Osteocyte (in vitro differentiated cells): ENCODE measurements around the gene TMPRSS7. TPM values are rescaled to one million over a fixed set of nuclear protein-coding genes. Genes with fewer than 3 reads are reported as not detected.
"Not testable (repeated sequence)": the region's sequence is repeated elsewhere in the genome, so short reads cannot be mapped to it uniquely, and the experiment has no call there.

ENCODE experiments used
- DNase-seq: peaks from one replicate; pipeline ENCODE4 v3.0.0; 2021; ENCODE audit warnings: mixed read lengths; ENCODE audit not compliant: unreplicated experiment; ENCODE audit errors: extremely low spot score
- H3K27ac Mint-ChIP-seq: one replicate; pipeline ENCODE4 v1.8.0; 2021; ENCODE audit warnings: mild to moderate bottlenecking, mixed read lengths; ENCODE audit not compliant: unreplicated experiment
- H3K27me3 Mint-ChIP-seq: one replicate; pipeline ENCODE4 v1.8.0; 2021; ENCODE audit warnings: mixed read lengths; ENCODE audit not compliant: unreplicated experiment
- H3K36me3 Mint-ChIP-seq: one replicate; pipeline ENCODE4 v1.8.0; 2021; ENCODE audit warnings: mixed read lengths; ENCODE audit not compliant: unreplicated experiment
- H3K4me1 Mint-ChIP-seq: one replicate; pipeline ENCODE4 v1.8.0; 2021; ENCODE audit warnings: mixed read lengths; ENCODE audit not compliant: unreplicated experiment
- H3K4me3 Mint-ChIP-seq: one replicate; pipeline ENCODE4 v1.8.0; 2021; ENCODE audit warnings: mild to moderate bottlenecking, moderate library complexity, mixed read lengths; ENCODE audit not compliant: unreplicated experiment
- H3K9me3 Mint-ChIP-seq: one replicate; pipeline ENCODE4 v1.8.0; 2021; ENCODE audit warnings: mixed read lengths; ENCODE audit not compliant: unreplicated experiment
- CTCF ChIP-seq: fragments of 200-600 bp; sonication (generic); IDR thresholded peaks from 2 replicates; pipeline ENCODE4 v1.5.0; 2021; ENCODE audit warnings: antibody characterized with exemption, mild to moderate bottlenecking, moderate library complexity
- total RNA-seq: library from RNA; stranded (reverse); gene quantifications from 2 replicates; pipeline ENCODE4 v1.2.1, GENCODE V29; 2021

The TMPRSS7 gene
- total RNA-seq, 1 donor from 2014 or later, result not detected

DNA sequence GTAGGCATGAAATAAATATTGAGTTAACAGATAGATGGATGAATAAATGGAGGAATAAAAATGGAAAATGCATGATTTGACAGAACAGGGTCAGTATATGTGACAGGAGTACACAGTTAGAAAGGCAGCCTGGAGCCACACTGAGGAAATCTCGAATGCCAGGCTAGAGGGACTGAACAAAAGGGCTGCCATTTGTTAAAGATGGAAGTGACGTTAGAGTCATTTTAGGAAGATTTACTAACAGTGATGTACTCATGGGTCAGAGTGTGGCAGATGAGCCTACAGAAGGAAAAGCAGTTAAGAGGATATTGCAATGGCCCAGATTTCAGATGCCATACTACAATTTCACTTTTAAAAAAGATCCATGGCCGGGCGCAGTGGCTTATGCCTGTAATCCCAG, 7.4 kb upstream of the TMPRSS7 start:
- DNase-seq, result no peak
- peaks cover under 1% of the 10 kb centered on the region for H3K9me3 Mint-ChIP-seq
- TF ChIP-seq CTCF, result no peak
- no peaks in the 10 kb centered on the region for H3K4me1 Mint-ChIP-seq
- no peak overlapping the region for H3K4me3 Mint-ChIP-seq
- no peaks in the 10 kb centered on the region for H3K27me3 Mint-ChIP-seq
- H3K36me3 Mint-ChIP-seq, result no peaks in the 10 kb centered on the region
- no peak overlapping the region for H3K27ac Mint-ChIP-seq

- TF ChIP-seq CTCF, result no peak
- Mint-ChIP-seq H3K27me3 (no peaks in the 10 kb centered on the region), H3K4me1 (no peaks in the 10 kb centered on the region), H3K36me3 (no peaks in the 10 kb centered on the region), H3K4me3 (no peak overlapping the region), H3K27ac (no peak overlapping the region), H3K9me3 (no peaks in the 10 kb centered on the region)
- no peak for DNase-seq
Measured at GRCh38 chr3:112027826-112028225, 6.7 kb upstream of the TMPRSS7 start.

GRCh38 chr3:112030901-112031300, 3.6 kb upstream of the TMPRSS7 start:
- no peak for TF ChIP-seq CTCF
- Mint-ChIP-seq H3K4me3 (no peak overlapping the region), H3K36me3 (no peaks in the 10 kb centered on the region), H3K27me3 (no peaks in the 10 kb centered on the region), H3K4me1 (no peaks in the 10 kb centered on the region), H3K9me3 (no peaks in the 10 kb centered on the region), H3K27ac (no peak overlapping the region)
- DNase-seq, result no peak

- no peak overlapping the region for H3K4me3 Mint-ChIP-seq
- TF ChIP-seq CTCF, result no peak
- no peaks in the 10 kb centered on the region for H3K4me1 Mint-ChIP-seq
- no peaks in the 10 kb centered on the region for H3K36me3 Mint-ChIP-seq
- H3K27me3 Mint-ChIP-seq, result no peaks in the 10 kb centered on the region
- no peak overlapping the region for H3K27ac Mint-ChIP-seq
- no peaks in the 10 kb centered on the region for H3K9me3 Mint-ChIP-seq
- no peak for DNase-seq
Measured at GRCh38 chr3:112032098-112032731, 2.3 kb upstream of the TMPRSS7 start.

- H3K27me3 Mint-ChIP-seq, result no peaks in the 10 kb centered on the region
- no peak overlapping the region for H3K4me3 Mint-ChIP-seq
- peaks cover 5% of the 10 kb centered on the region for H3K9me3 Mint-ChIP-seq
- DNase-seq, result no peak
- no peak for TF ChIP-seq CTCF
- H3K4me1 Mint-ChIP-seq, result peaks cover 1% of the 10 kb centered on the region
- H3K27ac Mint-ChIP-seq, result no peak overlapping the region
- no peaks in the 10 kb centered on the region for H3K36me3 Mint-ChIP-seq
Measured at GRCh38 chr3:112035241-112035640, 705 bp downstream of the TMPRSS7 start.

DNA sequence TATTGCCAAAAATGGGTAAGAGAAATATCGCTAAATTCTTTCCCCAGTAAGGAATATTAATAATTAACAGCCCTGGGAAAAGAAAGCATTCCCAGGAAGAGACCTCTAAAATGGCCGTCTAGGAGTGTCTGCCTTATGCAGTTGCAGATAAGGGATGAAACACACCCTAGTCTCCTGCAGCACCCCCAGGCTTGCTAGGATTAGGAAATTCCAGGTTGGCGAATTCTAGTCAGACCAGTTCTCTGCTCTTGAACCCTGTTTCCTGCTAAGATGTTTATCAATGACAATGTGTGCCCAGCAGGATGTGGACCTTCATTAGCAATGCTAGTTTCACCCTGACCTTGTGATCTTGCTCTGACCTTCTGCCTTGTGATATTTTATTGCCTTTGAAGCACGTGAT, 2.7 kb downstream of the TMPRSS7 start:
- H3K36me3 Mint-ChIP-seq, H3K27me3 Mint-ChIP-seq, DNase-seq, H3K27ac Mint-ChIP-seq, H3K4me1 Mint-ChIP-seq, H3K4me3 Mint-ChIP-seq, H3K9me3 Mint-ChIP-seq: not testable (repeated sequence)
